ENCODE data around the gene F13A1.

DNA sequence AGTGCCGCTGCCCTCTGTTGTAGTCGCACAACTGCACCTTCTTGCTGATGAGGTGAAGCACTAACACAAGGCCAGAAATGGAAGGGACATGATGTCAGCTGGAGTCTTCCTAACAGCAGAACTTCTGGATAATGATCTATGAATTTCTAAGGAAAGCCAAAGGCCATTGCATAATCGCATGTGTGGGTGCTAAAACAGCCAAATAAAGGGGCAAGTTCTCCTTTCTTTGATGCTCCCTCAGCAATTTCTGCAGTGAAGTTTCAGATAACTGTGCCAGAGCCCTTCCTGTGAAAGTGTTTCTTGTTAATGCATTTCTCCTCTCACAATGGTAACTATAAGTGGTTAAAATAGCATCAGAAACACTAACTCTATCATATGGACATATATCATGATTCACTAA is 8.0 kb upstream of the F13A1 start:
- no peak for TF ChIP-seq POLR2A (IDR thresholded peaks at IDR 0.05)
- TF ChIP-seq, protein P1, sequence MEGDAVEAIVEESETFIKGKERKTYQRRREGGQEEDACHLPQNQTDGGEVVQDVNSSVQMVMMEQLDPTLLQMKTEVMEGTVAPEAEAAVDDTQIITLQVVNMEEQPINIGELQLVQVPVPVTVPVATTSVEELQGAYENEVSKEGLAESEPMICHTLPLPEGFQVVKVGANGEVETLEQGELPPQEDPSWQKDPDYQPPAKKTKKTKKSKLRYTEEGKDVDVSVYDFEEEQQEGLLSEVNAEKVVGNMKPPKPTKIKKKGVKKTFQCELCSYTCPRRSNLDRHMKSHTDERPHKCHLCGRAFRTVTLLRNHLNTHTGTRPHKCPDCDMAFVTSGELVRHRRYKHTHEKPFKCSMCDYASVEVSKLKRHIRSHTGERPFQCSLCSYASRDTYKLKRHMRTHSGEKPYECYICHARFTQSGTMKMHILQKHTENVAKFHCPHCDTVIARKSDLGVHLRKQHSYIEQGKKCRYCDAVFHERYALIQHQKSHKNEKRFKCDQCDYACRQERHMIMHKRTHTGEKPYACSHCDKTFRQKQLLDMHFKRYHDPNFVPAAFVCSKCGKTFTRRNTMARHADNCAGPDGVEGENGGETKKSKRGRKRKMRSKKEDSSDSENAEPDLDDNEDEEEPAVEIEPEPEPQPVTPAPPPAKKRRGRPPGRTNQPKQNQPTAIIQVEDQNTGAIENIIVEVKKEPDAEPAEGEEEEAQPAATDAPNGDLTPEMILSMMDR (IDR thresholded peaks at IDR 0.05) = no peak

All from testis (tissue), 2 donors.